LNCaP clone FGC (cell line): ENCODE results near the gene MAPKAPK5.

ENCODE experiments used
- DNase-seq: peaks from one replicate; pipeline ENCODE4 v3.0.0-alpha.2; 2011; ENCODE audit warnings: low read depth
- H3K4me3 ChIP-seq: 2 replicates; pipeline ENCODE4 v1.5.1; 2011; ENCODE audit warnings: mild to moderate bottlenecking, low read depth, low read length, control low read depth
- CTCF ChIP-seq: IDR thresholded peaks from 2 replicates; pipeline ENCODE4 v1.5.1; 2012; ENCODE audit warnings: mild to moderate bottlenecking; ENCODE audit not compliant: control insufficient read depth, insufficient read depth; ENCODE audit errors: extremely low read depth

MAPKAPK5 gene

GRCh38 chr12:111907740-111908139 is 65.7 kb downstream of the MAPKAPK5 start:
- no peak for DNase-seq
- TF ChIP-seq CTCF: no peak
- no peak overlapping the region for H3K4me3 ChIP-seq

GRCh38 chr12:111925171-111925570 is 83.1 kb downstream of the MAPKAPK5 start:
- H3K4me3 ChIP-seq: no peak overlapping the region
- no peak for DNase-seq
- TF ChIP-seq CTCF: no peak

- no peak for TF ChIP-seq CTCF
- DNase-seq: no peak
- H3K4me3 ChIP-seq: no peak overlapping the region
These were observed 84.6 kb downstream of the MAPKAPK5 start for GRCh38 chr12:111926631-111927030.

GRCh38 chr12:111927346-111927745 is 85.3 kb downstream of the MAPKAPK5 start:
- no peak overlapping the region for H3K4me3 ChIP-seq
- TF ChIP-seq CTCF: no peak
- DNase-seq: no peak

GRCh38 chr12:111932241-111932640 is 90.2 kb downstream of the MAPKAPK5 start:
- H3K4me3 ChIP-seq: no peak overlapping the region
- no peak for DNase-seq
- no peak for TF ChIP-seq CTCF

GRCh38 chr12:111936869-111937268 is 94.8 kb downstream of the MAPKAPK5 start:
- no peak for TF ChIP-seq CTCF
- no peak for DNase-seq
- no peak overlapping the region for H3K4me3 ChIP-seq

- no peak for TF ChIP-seq CTCF
- H3K4me3 ChIP-seq: no peak overlapping the region
- DNase-seq: no peak
These were observed 95.4 kb downstream of the MAPKAPK5 start for GRCh38 chr12:111937429-111937828.
